Tibial artery (tissue), 4 donors: Measurements from ENCODE around the gene ACOXL.

Experiments
- DNase-seq, 2 donors: peaks; one replicate each; pipeline ENCODE4 v3.0.0-alpha.2; 2019
- H3K27ac ChIP-seq, 2 donors: fragments of 200-600 bp; sonication (generic) in 1 of 2; 1 replicate in 1 of 2; 2 replicates in 1 of 2; pipeline ENCODE4 v1.5.1; 2018 to 2019; ENCODE audit warnings: mild to moderate bottlenecking in 1 of 2
- H3K27me3 ChIP-seq, 2 donors: fragments of 200-600 bp; sonication (generic) in 1 of 2; one replicate each; pipeline versions ENCODE4 v1.5.1 to v1.6.0; 2016 to 2019
- H3K36me3 ChIP-seq, 3 donors: fragments of 200-600 bp; sonication (generic) in 2 of 3; one replicate each; pipeline ENCODE4 v1.5.1; 2016 to 2019; ENCODE audit warnings: mild to moderate bottlenecking in 2 of 3
- H3K4me1 ChIP-seq, 4 donors: fragments of 200-600 bp; sonication (generic) in 2 of 4; 1 replicate in 3 of 4; 2 replicates in 1 of 4; pipeline ENCODE4 v1.5.1; 2016 to 2019
- H3K4me3 ChIP-seq, 2 donors: fragments of 200-600 bp; sonication (generic) in 1 of 2; 1 replicate in 1 of 2; 2 replicates in 1 of 2; pipeline ENCODE4 v1.5.1; 2018 to 2019; ENCODE audit warnings: mild to moderate bottlenecking in 2 of 2
- H3K9me3 ChIP-seq, 3 donors: fragments of 200-600 bp; sonication (generic) in 1 of 3; one replicate each; pipeline ENCODE4 v1.5.1; 2016 to 2019
- CTCF ChIP-seq, 2 experiments: fragments of 200-600 bp in 1 of 2; fragments of 450-650 bp in 1 of 2; IDR thresholded peaks; one replicate each; pipeline ENCODE4 v1.5.1; 2017 to 2019; ENCODE audit warnings: antibody characterized with exemption in 2 of 2, mild to moderate bottlenecking in 1 of 2, moderate library complexity in 1 of 2
- intact Hi-C: fragments of 100-400 bp; cut with DNase I; formaldehyde crosslinking; loops from one replicate; pipeline ENCODE4 v1.15.0; 2023; ENCODE audit warnings: low total_unique reads

Gene ACOXL

GRCh38 chr2:110827511-110827910 is 95.1 kb downstream of the ACOXL start:
- peaks cover 0 to 3% of the 10 kb centered on the region in 2 donors for H3K27me3 ChIP-seq
- no peak overlapping the region for H3K4me3 ChIP-seq
- DNase-seq, result no peak
- no peaks in the 10 kb centered on the region for H3K36me3 ChIP-seq
- H3K9me3 ChIP-seq, result peaks cover 0 to 26% (median 9%) of the 10 kb centered on the region in 3 donors
- intact Hi-C loops, result no loop called here
- no peaks in the 10 kb centered on the region for H3K4me1 ChIP-seq
- no peak overlapping the region for H3K27ac ChIP-seq
- TF ChIP-seq CTCF (IDR thresholded peaks at IDR 0.05), result no peak

- H3K9me3 ChIP-seq, result peaks cover 0 to 26% (median 9%) of the 10 kb centered on the region in 3 donors
- H3K36me3 ChIP-seq, result no peaks in the 10 kb centered on the region
- no peak overlapping the region for H3K4me3 ChIP-seq
- H3K27ac ChIP-seq, result no peak overlapping the region
- intact Hi-C loops, result no loop called here
- TF ChIP-seq CTCF (IDR thresholded peaks at IDR 0.05), result no peak
- no peak for DNase-seq
- H3K4me1 ChIP-seq, result no peaks in the 10 kb centered on the region
- H3K27me3 ChIP-seq, result peaks cover 0 to 3% of the 10 kb centered on the region in 2 donors
Measured at GRCh38 chr2:110828330-110828729, 96.0 kb downstream of the ACOXL start.

- H3K36me3 ChIP-seq, result no peaks in the 10 kb centered on the region
- DNase-seq, result no peak
- peaks cover 0 to 3% of the 10 kb centered on the region in 2 donors for H3K27me3 ChIP-seq
- no peak overlapping the region for H3K4me3 ChIP-seq
- intact Hi-C loops, result no loop called here
- H3K9me3 ChIP-seq, result peaks cover 0 to 14% (median 0%) of the 10 kb centered on the region in 3 donors
- no peak overlapping the region for H3K27ac ChIP-seq
- TF ChIP-seq CTCF (IDR thresholded peaks at IDR 0.05), result no peak
- no peaks in the 10 kb centered on the region for H3K4me1 ChIP-seq
Measured at GRCh38 chr2:110829413-110830146, 97.2 kb downstream of the ACOXL start.

GRCh38 chr2:110832740-110833139 is 100.4 kb downstream of the ACOXL start:
- intact Hi-C loops, result no loop called here
- Histone ChIP-seq H3K36me3 (no peaks in the 10 kb centered on the region), H3K27me3 (peaks cover 0 to 3% of the 10 kb centered on the region in 2 donors), H3K4me1 (no peaks in the 10 kb centered on the region), H3K4me3 (no peak overlapping the region), H3K27ac (no peak overlapping the region), H3K9me3 (no peaks in the 10 kb centered on the region)
- TF ChIP-seq CTCF (IDR thresholded peaks at IDR 0.05), result no peak
- no peak for DNase-seq

- Histone ChIP-seq H3K27me3 (peaks cover 0 to 6% of the 10 kb centered on the region in 2 donors), H3K4me3 (no peak overlapping the region), H3K4me1 (no peaks in the 10 kb centered on the region), H3K27ac (no peak overlapping the region), H3K36me3 (no peaks in the 10 kb centered on the region), H3K9me3 (no peaks in the 10 kb centered on the region)
- DNase-seq, result no peak
- intact Hi-C loops, result no loop called here
- no peak for TF ChIP-seq CTCF (IDR thresholded peaks at IDR 0.05)
Measured at GRCh38 chr2:110834134-110834827, 101.9 kb downstream of the ACOXL start.
